A549 (cell line): ENCODE measurements around the gene PLCB1. TPM values are rescaled to one million over a fixed set of nuclear protein-coding genes. Genes with fewer than 3 reads are reported as not detected.

Source experiments
- ATAC-seq, 2 experiments: fragments of 200-7000 bp in 1 of 2; fragments of >200 bp in 1 of 2; cut with Nextera tagmentation in 1 of 2; cut with Tn5 transposase in 1 of 2; 3 replicates each; pipeline versions ENCODE4 v1.8.0 to v1.9.1; 2018 to 2020; ENCODE audit warnings: mild to moderate bottlenecking in 1 of 2, moderate library complexity in 1 of 2
- CTCF ChIA-PET: fragments of 300-600 bp; sonication (Branson Sonifier 250); formaldehyde crosslinking; extraction: SDS; loops from one replicate; lab custom pipeline; 2021; ENCODE audit warnings: antibody characterized with exemption, inconsistent platforms; lab: Yijun Ruan, JAX
- POLR2A ChIA-PET: fragments of 350-600 bp; formaldehyde crosslinking; extraction: SDS; loops from one replicate; lab custom pipeline; 2021; ENCODE audit warnings: antibody characterized with exemption, inconsistent platforms; lab: Yijun Ruan, JAX
- DNase-seq, 2 experiments: peaks; one replicate each; pipeline versions ENCODE4 v3.0.0 to v3.0.0-alpha.2; 2011 to 2016; ENCODE audit warnings: low read depth in 1 of 2, low spot score in 1 of 2
- FAIRE-seq: peaks from 2 replicates; lab custom pipeline; 2011; peaks lifted over from hg19 to GRCh38; lab: Jason Lieb, UNC
- H3K27ac ChIP-seq, 2 experiments: fragments of >200 bp; sonication (Bioruptor Twin); formaldehyde crosslinking; 3 replicates each; pipeline ENCODE4 v1.5.1; 2016 to 2017
- H3K4me1 ChIP-seq: fragments of >200 bp; sonication (Bioruptor Twin); formaldehyde crosslinking; 3 replicates; pipeline ENCODE4 v1.6.1; 2016
- H3K4me2 ChIP-seq: fragments of >200 bp; sonication (Bioruptor Twin); formaldehyde crosslinking; 3 replicates; pipeline ENCODE4 v1.6.1; 2016
- H3K4me3 ChIP-seq: fragments of >200 bp; sonication (Bioruptor Twin); formaldehyde crosslinking; 3 replicates; pipeline ENCODE4 v1.5.1; 2016
- H3K9me3 ChIP-seq: fragments of >200 bp; sonication (Bioruptor Twin); formaldehyde crosslinking; 3 replicates; pipeline ENCODE4 v1.6.1; 2016
- BHLHE40 ChIP-seq: IDR thresholded peaks from 2 replicates; pipeline ENCODE4 v1.6.1; 2012; ENCODE audit warnings: low read depth, low read length, inconsistent platforms
- CBX2 ChIP-seq: fragments of 200-600 bp; sonication (generic); IDR thresholded peaks from 2 replicates; pipeline ENCODE4 v1.6.1; 2016; ENCODE audit warnings: low read depth, mild to moderate bottlenecking, borderline replicate concordance
- CBX8 ChIP-seq: fragments of 200-600 bp; sonication (generic); IDR thresholded peaks from 2 replicates; pipeline ENCODE4 v1.6.1; 2016
- CHD4 ChIP-seq: fragments of 200-600 bp; sonication (generic); IDR thresholded peaks from 2 replicates; pipeline ENCODE4 v1.6.1; 2016; ENCODE audit warnings: antibody characterized with exemption, mild to moderate bottlenecking, borderline replicate concordance
- CTCF ChIP-seq: fragments of >200 bp; sonication (Bioruptor Twin); formaldehyde crosslinking; IDR thresholded peaks from 3 replicates; pipeline ENCODE4 v1.5.1; 2016
- EHMT2 ChIP-seq: fragments of 200-600 bp; sonication (generic); IDR thresholded peaks from 2 replicates; pipeline ENCODE4 v1.6.1; 2016; ENCODE audit warnings: antibody characterized with exemption, low read depth, mild to moderate bottlenecking, moderate library complexity
- ESRRA ChIP-seq: fragments of 150-350 bp; IDR thresholded peaks from 2 replicates; pipeline ENCODE4 v1.6.1; 2014; ENCODE audit warnings: mild to moderate bottlenecking, low read length, borderline replicate concordance
- HOXB13 ChIP-seq: fragments of 250-450 bp; sonication (Bioruptor Pico); IDR thresholded peaks from 2 replicates; pipeline ENCODE4 v1.5.0; 2020; ENCODE audit warnings: low read depth, mild to moderate bottlenecking, moderate library complexity
- JUNB ChIP-seq: fragments of >200 bp; sonication (Bioruptor Twin); formaldehyde crosslinking; IDR thresholded peaks from 2 replicates; pipeline ENCODE4 v1.6.1; 2016
- MAZ ChIP-seq: fragments of 150-350 bp; IDR thresholded peaks from 2 replicates; pipeline ENCODE4 v1.6.1; 2014; ENCODE audit warnings: antibody characterized with exemption, low read depth, low read length, borderline replicate concordance
- NFE2L2 ChIP-seq: fragments of 150-350 bp; conservative IDR thresholded peaks from 2 replicates; pipeline ENCODE4 v1.6.1; 2014; ENCODE audit warnings: low read length
- NR3C1 ChIP-seq: fragments of >200 bp; sonication (Bioruptor Twin); formaldehyde crosslinking; IDR thresholded peaks from 3 replicates; pipeline ENCODE4 v1.6.1; 2017
- POLR2A ChIP-seq: IDR thresholded peaks from 2 replicates; pipeline ENCODE4 v1.6.1; 2012; ENCODE audit warnings: mild to moderate bottlenecking, low read length
- POLR2AphosphoS2 ChIP-seq: conservative IDR thresholded peaks from 2 replicates; pipeline ENCODE4 v1.6.1; 2012; ENCODE audit warnings: low read length, improper control_type of control experiment, inconsistent platforms
- RAD21 ChIP-seq, 2 experiments: fragments of >200 bp in 1 of 2; sonication (Bioruptor Twin) in 1 of 2; formaldehyde crosslinking in 1 of 2; IDR thresholded peaks in 1 of 2; conservative IDR thresholded peaks in 1 of 2; 2 replicates in 1 of 2; 3 replicates in 1 of 2; pipeline ENCODE4 v1.6.1; 2012 to 2018; ENCODE audit warnings: inconsistent platforms in 1 of 2
- RCOR1 ChIP-seq: fragments of 150-350 bp; IDR thresholded peaks from 2 replicates; pipeline ENCODE4 v1.6.1; 2014; ENCODE audit warnings: antibody characterized with exemption, low read length, low read depth
- RFX5 ChIP-seq: fragments of 450-650 bp; IDR thresholded peaks from 2 replicates; pipeline ENCODE4 v1.7.1; 2014; ENCODE audit warnings: antibody characterized with exemption, mild to moderate bottlenecking, moderate library complexity
- TFCP2L1 ChIP-seq: fragments of 250-450 bp; sonication (Bioruptor Pico); IDR thresholded peaks from 2 replicates; pipeline ENCODE4 v1.5.0; 2021; ENCODE audit warnings: mild to moderate bottlenecking
- TP53 ChIP-seq: fragments of 250-450 bp; sonication (Bioruptor Pico); IDR thresholded peaks from 2 replicates; pipeline ENCODE4 v1.5.0; 2021; ENCODE audit warnings: mild to moderate bottlenecking, moderate library complexity
- ZC3H11A ChIP-seq: fragments of 450-650 bp; IDR thresholded peaks from 2 replicates; pipeline ENCODE4 v1.6.1; 2014; ENCODE audit warnings: antibody characterized with exemption, mild to moderate bottlenecking
- WGBS: methylation state at CpG from one replicate; pipeline ENCODE4 v1.1.6; 2017; ENCODE audit errors: missing lambda C conversion rate; 5-methylcytosine and 5-hydroxymethylcytosine counted together
- polyA plus RNA-seq, 4 experiments: library from polyadenylated mRNA; depleted of rRNA in 3 of 4; stranded (reverse); fragments of >200 nt; fragmentation: RNase III in 1 of 4; extraction: RNeasy Plus Mini Kit Qiagen cat#74134 plus additional on column Dnase treatment in 1 of 4; gene quantifications; 2 replicates in 3 of 4; 3 replicates in 1 of 4; pipeline ENCODE4 v1.2.3, GENCODE V29; 2011 to 2017

The PLCB1 gene
- polyA plus RNA-seq, 2 of the 4 experiments (the other 2 are of a cell fraction) = 0.97 to 6.3 TPM

GRCh38 chr20:8139899-8140298, 7.8 kb downstream of the PLCB1 start (continued):
- TF ChIP-seq NFE2L2 = no peak
- no peak for TF ChIP-seq RCOR1
- no peak for TF ChIP-seq EHMT2
- TF ChIP-seq HOXB13 (CRISPR knock-in tag) = no peak
- no peak for TF ChIP-seq CHD4
- no peak for TF ChIP-seq TP53 (CRISPR knock-in tag)
- TF ChIP-seq TFCP2L1 (CRISPR knock-in tag) = no peak

- Histone ChIP-seq H3K27ac (no peak overlapping the region), H3K4me3 (no peak overlapping the region), H3K4me1 (no peaks in the 10 kb centered on the region)
- WGBS = 58% methylated on average over 3 of the region's 3 CpGs
- ATAC-seq (no peak), FAIRE-seq (no peak), DNase-seq (no peak)
- ChIA-PET POLR2A (no interaction called here), CTCF (interaction anchor here (3.3 kb wide), 1 partner anchor 12 kb away, joined by 15 read pairs; no protein-coding TSS in a partner anchor)
- TF ChIP-seq JUNB = no peak
- no peak for TF ChIP-seq POLR2AphosphoS2
- no peak for TF ChIP-seq POLR2A
- no peak for TF ChIP-seq RCOR1
- TF ChIP-seq CTCF = no peak
- no peak for TF ChIP-seq RAD21 (conservative IDR thresholded peaks at IDR 0.05 in 1 of 2, IDR thresholded peaks at IDR 0.05 in 1 of 2)
- TF ChIP-seq, all 56 proteins: peak for 0
- H3K4me2 ChIP-seq = no peak overlapping the region
- no peaks in the 10 kb centered on the region for H3K9me3 ChIP-seq
These were observed 11.4 kb downstream of the PLCB1 start for GRCh38 chr20:8143474-8143873.

- ATAC-seq = no peak
- H3K27ac ChIP-seq = no peak overlapping the region
- POLR2A ChIA-PET = no interaction called here
- CTCF ChIA-PET = no interaction called here
- TF ChIP-seq BHLHE40 = no peak
- no peak for TF ChIP-seq RFX5
- no peak for TF ChIP-seq RCOR1
- no peak for TF ChIP-seq MAZ
- no peak for TF ChIP-seq NR3C1
- TF ChIP-seq CBX2 = no peak
- no peak for TF ChIP-seq CBX8
- TF ChIP-seq ZC3H11A = no peak
- TF ChIP-seq CTCF = no peak
- no peak for TF ChIP-seq ESRRA
- no peak for TF ChIP-seq JUNB
- TF ChIP-seq, all 56 proteins: peak for 0
- Histone ChIP-seq H3K4me1 (no peaks in the 10 kb centered on the region), H3K9me3 (no peaks in the 10 kb centered on the region), H3K4me2 (no peak overlapping the region), H3K4me3 (no peak overlapping the region)
- FAIRE-seq (no peak), DNase-seq (no peak)
- 40% methylated on average over 13 of the region's 13 CpGs for WGBS
These were observed 12.5 kb downstream of the PLCB1 start for GRCh38 chr20:8144282-8145245.
